Measurements from ENCODE around the gene PARD3.

DNA sequence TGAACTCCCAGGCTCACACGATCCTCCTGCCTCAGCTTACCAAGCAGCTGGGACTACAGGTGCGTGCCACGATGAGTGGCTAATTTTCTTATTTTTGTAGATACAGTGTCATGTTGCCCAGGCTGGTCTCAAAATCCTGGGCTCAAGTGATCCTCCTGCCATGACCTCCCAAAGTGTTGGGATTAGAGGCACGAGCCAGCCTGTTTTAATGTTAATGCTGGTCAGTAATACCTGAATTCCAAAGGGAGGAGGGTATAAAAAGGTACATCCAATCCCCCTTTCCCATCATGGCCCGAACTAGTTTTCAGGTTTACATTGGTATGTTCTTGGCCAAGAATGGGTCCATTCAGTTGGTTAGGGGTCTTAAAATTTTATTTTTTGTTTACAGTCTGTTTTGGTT is 329.1 kb downstream of the PARD3 start:
- no peak for TF ChIP-seq POLR2A (IDR thresholded peaks at IDR 0.05)
- TF ChIP-seq, protein P1, sequence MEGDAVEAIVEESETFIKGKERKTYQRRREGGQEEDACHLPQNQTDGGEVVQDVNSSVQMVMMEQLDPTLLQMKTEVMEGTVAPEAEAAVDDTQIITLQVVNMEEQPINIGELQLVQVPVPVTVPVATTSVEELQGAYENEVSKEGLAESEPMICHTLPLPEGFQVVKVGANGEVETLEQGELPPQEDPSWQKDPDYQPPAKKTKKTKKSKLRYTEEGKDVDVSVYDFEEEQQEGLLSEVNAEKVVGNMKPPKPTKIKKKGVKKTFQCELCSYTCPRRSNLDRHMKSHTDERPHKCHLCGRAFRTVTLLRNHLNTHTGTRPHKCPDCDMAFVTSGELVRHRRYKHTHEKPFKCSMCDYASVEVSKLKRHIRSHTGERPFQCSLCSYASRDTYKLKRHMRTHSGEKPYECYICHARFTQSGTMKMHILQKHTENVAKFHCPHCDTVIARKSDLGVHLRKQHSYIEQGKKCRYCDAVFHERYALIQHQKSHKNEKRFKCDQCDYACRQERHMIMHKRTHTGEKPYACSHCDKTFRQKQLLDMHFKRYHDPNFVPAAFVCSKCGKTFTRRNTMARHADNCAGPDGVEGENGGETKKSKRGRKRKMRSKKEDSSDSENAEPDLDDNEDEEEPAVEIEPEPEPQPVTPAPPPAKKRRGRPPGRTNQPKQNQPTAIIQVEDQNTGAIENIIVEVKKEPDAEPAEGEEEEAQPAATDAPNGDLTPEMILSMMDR (IDR thresholded peaks at IDR 0.05), result no peak
- TF ChIP-seq POLR2AphosphoS5 (IDR thresholded peaks at IDR 0.05), result no peak
